ENCODE results near the gene CHRM1. TPM values are rescaled to one million over a fixed set of nuclear protein-coding genes. Genes with fewer than 3 reads are reported as not detected.
"Not testable (repeated sequence)": the region's sequence is repeated elsewhere in the genome, so short reads cannot be mapped to it uniquely, and the experiment has no call there.

CHRM1 gene
- total and polyA plus RNA-seq, 2 experiments from 2014 or later: 1.4 to 1.6 TPM

DNA sequence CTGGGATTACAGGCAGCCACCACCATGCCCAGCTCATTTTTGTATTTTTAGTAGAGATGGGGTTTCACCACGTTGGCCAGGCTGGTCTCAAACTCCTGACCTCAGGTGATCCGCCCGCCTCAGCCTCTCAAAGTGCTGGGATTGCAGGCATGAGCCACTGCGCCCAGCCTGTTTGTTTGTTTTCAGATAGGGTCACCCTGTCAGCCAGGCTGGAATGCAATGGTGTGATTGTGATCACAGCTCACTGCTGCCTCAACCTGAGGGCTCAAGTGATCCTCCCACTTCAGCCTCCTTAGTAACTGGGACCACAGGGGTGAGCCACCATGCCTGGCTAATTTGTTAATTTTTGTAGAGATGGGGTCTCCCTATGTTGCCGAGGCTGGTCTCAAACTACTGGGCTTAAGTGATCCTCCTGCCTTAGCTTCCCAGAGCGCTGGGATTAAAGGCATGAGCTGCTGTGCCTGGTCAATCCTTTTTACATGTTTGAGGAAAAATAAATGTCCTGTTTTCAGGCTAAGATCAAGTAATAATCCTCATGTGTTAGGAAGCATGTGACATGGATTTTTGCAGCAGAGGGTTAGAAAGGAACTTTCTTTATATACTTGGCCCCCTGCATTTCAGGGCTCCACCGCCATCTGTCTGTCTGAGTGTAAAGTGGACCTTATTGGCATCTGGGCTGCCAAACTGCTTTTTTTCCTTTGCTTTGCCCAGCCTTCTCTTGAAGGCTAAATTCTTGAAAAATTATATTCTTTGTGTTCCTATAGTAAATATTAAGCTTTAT, 45.3 kb downstream of the CHRM1 start:
- Histone ChIP-seq H3K36me3 (peaks cover 7% of the 10 kb centered on the region), H3K4me3 (no peak overlapping the region), H3K27ac (no peak overlapping the region), H3K4me1 (ENCODE audit: low read depth) (peaks cover 8% of the 10 kb centered on the region), H3K27me3 (no peaks in the 10 kb centered on the region), H3K9me3 (ENCODE audit: low read depth) (no peaks in the 10 kb centered on the region)
- TF ChIP-seq, protein P1, sequence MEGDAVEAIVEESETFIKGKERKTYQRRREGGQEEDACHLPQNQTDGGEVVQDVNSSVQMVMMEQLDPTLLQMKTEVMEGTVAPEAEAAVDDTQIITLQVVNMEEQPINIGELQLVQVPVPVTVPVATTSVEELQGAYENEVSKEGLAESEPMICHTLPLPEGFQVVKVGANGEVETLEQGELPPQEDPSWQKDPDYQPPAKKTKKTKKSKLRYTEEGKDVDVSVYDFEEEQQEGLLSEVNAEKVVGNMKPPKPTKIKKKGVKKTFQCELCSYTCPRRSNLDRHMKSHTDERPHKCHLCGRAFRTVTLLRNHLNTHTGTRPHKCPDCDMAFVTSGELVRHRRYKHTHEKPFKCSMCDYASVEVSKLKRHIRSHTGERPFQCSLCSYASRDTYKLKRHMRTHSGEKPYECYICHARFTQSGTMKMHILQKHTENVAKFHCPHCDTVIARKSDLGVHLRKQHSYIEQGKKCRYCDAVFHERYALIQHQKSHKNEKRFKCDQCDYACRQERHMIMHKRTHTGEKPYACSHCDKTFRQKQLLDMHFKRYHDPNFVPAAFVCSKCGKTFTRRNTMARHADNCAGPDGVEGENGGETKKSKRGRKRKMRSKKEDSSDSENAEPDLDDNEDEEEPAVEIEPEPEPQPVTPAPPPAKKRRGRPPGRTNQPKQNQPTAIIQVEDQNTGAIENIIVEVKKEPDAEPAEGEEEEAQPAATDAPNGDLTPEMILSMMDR (IDR thresholded peaks at IDR 0.05; ENCODE audit: low read depth, low read length): no peak
- no peak for DNase-seq (ENCODE audit: low read depth in 1 of 2, low spot score in 1 of 2)

DNA sequence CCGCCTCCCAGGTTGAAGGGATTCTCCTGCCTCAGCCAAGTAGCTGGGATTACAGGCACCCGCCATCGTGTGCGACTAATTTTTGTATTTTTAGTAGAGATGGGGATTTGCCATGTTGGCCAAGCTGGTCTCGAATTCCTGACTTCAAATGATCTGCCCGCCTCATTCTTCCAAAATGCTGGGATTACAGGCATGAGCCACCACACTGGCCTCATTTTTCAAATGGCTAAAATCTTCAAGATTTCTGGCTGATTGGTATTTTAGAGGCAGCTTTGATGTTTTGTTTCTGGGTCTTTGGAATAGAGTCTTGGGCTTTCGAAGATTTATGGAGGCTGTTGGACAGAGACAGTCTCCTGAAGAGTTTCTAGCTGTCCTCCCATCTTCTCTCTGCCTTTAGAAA, 46.3 kb downstream of the CHRM1 start:
- H3K36me3 ChIP-seq: peaks cover 7% of the 10 kb centered on the region
- H3K27ac ChIP-seq: no peak overlapping the region

DNA sequence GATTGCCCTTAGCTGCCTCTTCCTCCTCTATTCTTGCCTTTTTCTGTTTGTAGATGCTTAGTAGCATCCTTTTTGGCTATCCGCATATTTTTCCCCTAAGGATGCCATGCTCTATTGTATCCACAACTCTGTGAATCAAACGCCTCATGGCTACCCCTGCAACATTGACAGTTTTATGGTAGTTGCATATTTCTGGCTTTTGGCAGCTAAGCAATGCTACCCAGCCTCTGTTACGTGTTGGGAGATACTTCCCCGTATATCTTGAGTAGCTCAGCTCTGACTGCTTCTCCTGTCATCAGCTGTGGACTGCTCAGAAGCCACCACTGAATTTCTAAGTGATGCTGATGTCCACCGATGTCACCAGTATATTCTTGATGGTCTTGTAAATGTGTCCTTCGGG, 55.5 kb downstream of the CHRM1 start:
- Histone ChIP-seq H3K27me3 (no peaks in the 10 kb centered on the region), H3K4me1 (ENCODE audit: low read depth) (peaks cover 10% of the 10 kb centered on the region), H3K9me3 (ENCODE audit: low read depth) (no peaks in the 10 kb centered on the region), H3K36me3 (no peaks in the 10 kb centered on the region), H3K27ac (no peak overlapping the region), H3K4me3 (no peak overlapping the region)
- TF ChIP-seq, protein P1 (IDR thresholded peaks at IDR 0.05; ENCODE audit: low read depth, low read length): no peak
- DNase-seq (ENCODE audit: low read depth in 1 of 2, low spot score in 1 of 2): no peak

More for the DNA sequence above, 46.3 kb downstream of the CHRM1 start:
- H3K4me1 ChIP-seq (ENCODE audit: low read depth): peaks cover 3% of the 10 kb centered on the region
- H3K9me3 ChIP-seq (ENCODE audit: low read depth): no peaks in the 10 kb centered on the region
- no peak overlapping the region for H3K4me3 ChIP-seq
- no peak for DNase-seq (ENCODE audit: low read depth in 1 of 2, low spot score in 1 of 2)
- no peaks in the 10 kb centered on the region for H3K27me3 ChIP-seq
- TF ChIP-seq, protein P1 (IDR thresholded peaks at IDR 0.05; ENCODE audit: low read depth, low read length): no peak

DNA sequence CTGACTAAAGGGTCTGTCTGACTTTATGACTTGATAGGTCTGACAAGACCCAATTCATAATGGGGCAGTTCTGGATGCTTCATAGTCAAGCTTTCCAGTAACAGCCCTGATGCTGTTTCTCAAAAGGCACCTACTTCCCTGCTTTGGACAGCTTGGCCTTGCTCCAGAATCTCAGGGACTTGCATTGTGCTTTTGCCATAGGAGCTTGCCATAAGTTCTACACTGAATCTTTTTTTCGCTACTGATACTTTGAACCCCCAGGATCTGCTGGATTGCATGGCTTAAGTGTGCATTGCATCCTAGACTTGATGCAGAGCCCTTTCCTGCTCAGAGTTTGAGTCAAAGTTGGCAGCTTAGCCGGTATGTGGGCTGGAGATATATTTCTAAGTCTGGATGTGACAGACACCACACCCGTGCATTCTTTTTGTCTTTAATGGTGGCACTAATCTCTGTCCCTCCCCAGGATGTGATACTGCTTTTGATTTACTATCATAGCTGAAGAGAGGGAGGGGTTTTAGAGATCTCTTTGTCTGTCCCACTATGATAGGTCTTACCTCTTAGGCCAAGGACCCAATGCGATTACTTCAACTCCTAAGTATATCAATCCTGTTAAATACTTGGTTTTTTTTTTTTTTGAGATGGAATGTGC, 57.4 kb downstream of the CHRM1 start:
- no peak overlapping the region for H3K4me3 ChIP-seq
- no peaks in the 10 kb centered on the region for H3K9me3 ChIP-seq (ENCODE audit: low read depth)
- H3K27me3 ChIP-seq: no peaks in the 10 kb centered on the region
- H3K36me3 ChIP-seq: no peaks in the 10 kb centered on the region
- DNase-seq (ENCODE audit: low read depth in 1 of 2, low spot score in 1 of 2): no peak
- H3K4me1 ChIP-seq (ENCODE audit: low read depth): peaks cover 15% of the 10 kb centered on the region
- TF ChIP-seq, protein P1 (IDR thresholded peaks at IDR 0.05; ENCODE audit: low read depth, low read length): no peak
- H3K27ac ChIP-seq: no peak overlapping the region

DNA sequence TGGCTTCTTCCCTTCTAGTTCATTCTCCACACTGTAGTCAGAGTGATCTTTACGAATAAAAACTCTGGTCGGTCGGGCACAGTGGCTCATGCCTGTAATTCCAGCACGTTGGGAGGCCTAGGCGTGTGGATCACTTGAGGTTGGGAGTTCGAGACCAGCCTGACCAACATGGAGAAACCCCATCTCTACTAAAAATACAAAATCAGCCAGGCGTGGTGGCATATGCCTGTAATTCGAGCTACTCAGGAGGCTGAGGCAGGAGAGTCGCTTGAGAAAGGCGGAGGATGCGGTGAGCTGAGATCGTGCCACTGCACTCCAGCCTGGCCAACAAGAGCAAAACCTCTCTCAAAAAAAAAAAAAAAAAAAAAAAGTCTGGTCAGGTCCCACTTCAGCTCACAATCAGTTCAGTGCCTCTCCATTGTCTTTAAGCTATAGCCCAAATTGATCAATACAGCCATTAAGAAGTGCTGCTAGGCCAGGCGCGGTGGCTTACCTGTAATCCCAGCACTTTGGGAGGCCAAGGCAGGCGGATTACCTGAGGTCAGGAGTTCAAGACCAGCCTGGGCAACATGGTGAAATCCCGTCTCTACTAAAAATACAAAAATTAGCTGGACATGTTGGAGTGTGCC, 59.5 kb downstream of the CHRM1 start:
- Histone ChIP-seq H3K4me1 (ENCODE audit: low read depth) (peaks cover 15% of the 10 kb centered on the region), H3K27ac (peak overlapping the region; percentile 85)
- H3K9me3 ChIP-seq (ENCODE audit: low read depth); DNase-seq (ENCODE audit: low read depth in 1 of 2, low spot score in 1 of 2); H3K4me3 ChIP-seq; H3K27me3 ChIP-seq; H3K36me3 ChIP-seq: not testable (repeated sequence)
